ENCODE data around the gene SALL1.

DNA sequence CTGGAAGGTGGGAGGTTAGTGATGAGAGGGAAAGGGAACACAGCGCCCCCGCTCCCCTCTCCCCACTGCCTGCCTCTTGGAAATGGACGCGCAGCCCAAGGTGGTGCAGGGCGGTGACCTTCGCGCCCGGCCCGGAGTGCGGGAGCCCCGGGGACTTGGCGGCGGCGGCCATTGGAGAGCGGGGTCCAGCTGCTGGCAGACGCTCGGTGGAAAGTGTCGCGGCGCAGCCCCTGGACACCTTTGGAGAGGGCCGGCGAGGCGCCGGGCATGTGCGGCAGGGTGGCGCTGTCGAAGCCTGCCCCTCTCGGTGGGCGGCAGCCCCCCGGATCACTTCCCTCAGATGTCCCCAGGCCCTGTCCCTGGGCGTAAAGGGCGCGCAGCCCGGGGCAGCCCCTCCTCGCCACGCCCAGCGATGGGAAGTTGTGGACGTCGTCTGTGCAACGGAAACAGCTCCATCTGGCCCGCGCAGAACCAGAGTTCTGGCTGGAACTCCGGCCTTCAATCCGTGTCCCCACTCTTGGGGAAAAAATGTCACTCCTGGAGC is 16.7 kb downstream of the SALL1 start:
- no peak for TF ChIP-seq EZH2 (IDR thresholded peaks at IDR 0.05; ENCODE audit: insufficient read depth, low read length)
- TF ChIP-seq, protein P1, sequence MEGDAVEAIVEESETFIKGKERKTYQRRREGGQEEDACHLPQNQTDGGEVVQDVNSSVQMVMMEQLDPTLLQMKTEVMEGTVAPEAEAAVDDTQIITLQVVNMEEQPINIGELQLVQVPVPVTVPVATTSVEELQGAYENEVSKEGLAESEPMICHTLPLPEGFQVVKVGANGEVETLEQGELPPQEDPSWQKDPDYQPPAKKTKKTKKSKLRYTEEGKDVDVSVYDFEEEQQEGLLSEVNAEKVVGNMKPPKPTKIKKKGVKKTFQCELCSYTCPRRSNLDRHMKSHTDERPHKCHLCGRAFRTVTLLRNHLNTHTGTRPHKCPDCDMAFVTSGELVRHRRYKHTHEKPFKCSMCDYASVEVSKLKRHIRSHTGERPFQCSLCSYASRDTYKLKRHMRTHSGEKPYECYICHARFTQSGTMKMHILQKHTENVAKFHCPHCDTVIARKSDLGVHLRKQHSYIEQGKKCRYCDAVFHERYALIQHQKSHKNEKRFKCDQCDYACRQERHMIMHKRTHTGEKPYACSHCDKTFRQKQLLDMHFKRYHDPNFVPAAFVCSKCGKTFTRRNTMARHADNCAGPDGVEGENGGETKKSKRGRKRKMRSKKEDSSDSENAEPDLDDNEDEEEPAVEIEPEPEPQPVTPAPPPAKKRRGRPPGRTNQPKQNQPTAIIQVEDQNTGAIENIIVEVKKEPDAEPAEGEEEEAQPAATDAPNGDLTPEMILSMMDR (IDR thresholded peaks at IDR 0.05; ENCODE audit: insufficient read depth, low read depth, low read length) = no peak

Measured in astrocyte (in vitro differentiated cells and primary cell).